ENCODE results near the gene PIK3R1. TPM values are rescaled to one million over a fixed set of nuclear protein-coding genes. Genes with fewer than 3 reads are reported as not detected.

Gene PIK3R1
- total RNA-seq, 2 donors from 2014 or later: 29.8 to 30.2 TPM

DNA sequence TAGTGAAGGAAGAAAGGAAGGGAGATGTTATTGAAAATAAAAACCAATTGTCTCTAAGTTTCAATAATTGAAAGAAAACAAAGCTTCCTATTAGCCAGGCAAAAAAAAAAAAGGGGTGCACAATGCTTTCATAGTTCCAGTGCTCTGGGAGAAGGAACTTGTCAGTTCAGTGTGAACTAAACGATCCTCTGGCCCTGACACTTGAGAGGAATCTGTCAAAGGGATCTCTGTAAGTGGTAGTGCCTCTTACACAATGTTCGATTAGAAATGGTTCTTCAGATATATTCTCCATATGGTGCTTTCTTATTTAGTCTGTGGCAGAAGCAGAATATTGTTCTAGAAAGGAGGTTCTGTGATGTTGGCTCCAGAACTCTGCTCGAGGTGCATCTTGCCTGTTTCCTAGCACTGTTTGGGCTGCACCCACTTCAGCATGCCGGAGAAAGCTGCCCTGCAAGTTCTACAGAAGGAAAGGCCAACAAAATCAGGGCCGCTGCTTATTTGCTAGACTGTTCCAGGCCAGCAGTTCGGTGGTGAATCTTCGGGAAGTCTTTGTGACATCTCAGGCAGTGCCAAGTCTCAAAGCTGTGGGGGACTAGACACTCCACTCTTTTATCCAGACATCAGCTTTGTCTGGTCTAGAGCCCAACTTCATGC, 90.9 kb downstream of the PIK3R1 start:
- peaks cover 4% of the 10 kb centered on the region for H3K36me3 ChIP-seq (ENCODE audit: control insufficient read depth, insufficient read depth, low read length)
- Mint-ChIP-seq H3K27ac (no peak overlapping the region), H3K36me3 (ENCODE audit: low read depth) (peaks cover 6% of the 10 kb centered on the region), H3K4me1 (peaks cover 23% of the 10 kb centered on the region), H3K27me3 (ENCODE audit: insufficient read depth) (no peaks in the 10 kb centered on the region), H3K4me3 (no peak overlapping the region), H3K9me3 (no peaks in the 10 kb centered on the region)
- TF ChIP-seq, protein P1, sequence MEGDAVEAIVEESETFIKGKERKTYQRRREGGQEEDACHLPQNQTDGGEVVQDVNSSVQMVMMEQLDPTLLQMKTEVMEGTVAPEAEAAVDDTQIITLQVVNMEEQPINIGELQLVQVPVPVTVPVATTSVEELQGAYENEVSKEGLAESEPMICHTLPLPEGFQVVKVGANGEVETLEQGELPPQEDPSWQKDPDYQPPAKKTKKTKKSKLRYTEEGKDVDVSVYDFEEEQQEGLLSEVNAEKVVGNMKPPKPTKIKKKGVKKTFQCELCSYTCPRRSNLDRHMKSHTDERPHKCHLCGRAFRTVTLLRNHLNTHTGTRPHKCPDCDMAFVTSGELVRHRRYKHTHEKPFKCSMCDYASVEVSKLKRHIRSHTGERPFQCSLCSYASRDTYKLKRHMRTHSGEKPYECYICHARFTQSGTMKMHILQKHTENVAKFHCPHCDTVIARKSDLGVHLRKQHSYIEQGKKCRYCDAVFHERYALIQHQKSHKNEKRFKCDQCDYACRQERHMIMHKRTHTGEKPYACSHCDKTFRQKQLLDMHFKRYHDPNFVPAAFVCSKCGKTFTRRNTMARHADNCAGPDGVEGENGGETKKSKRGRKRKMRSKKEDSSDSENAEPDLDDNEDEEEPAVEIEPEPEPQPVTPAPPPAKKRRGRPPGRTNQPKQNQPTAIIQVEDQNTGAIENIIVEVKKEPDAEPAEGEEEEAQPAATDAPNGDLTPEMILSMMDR (conservative IDR thresholded peaks at IDR 0.05): no peak
- H3K9ac ChIP-seq (ENCODE audit: extremely low read depth, low read length, poor library complexity, severe bottlenecking): no peak overlapping the region
- peaks cover 7% of the 10 kb centered on the region for H3K4me1 ChIP-seq (ENCODE audit: control insufficient read depth, insufficient read depth, low read length)
- no peak overlapping the region for H3K4me3 ChIP-seq (ENCODE audit: low read length)
- H3K27ac ChIP-seq (ENCODE audit: low read depth, low read length): no peak overlapping the region
- DNase-seq: no peak
- WGBS, 2 experiments (ENCODE audit: insufficient coverage in 1 of 2, insufficient read length in 1 of 2): 89 to 90% methylated on average over 3 to 7 of the region's 7 CpGs
- no peaks in the 10 kb centered on the region for H3K9me3 ChIP-seq (ENCODE audit: control insufficient read depth, low read length)
- no peaks in the 10 kb centered on the region for H3K27me3 ChIP-seq (ENCODE audit: control insufficient read depth, insufficient read depth, low read length, poor library complexity, severe bottlenecking)

DNA sequence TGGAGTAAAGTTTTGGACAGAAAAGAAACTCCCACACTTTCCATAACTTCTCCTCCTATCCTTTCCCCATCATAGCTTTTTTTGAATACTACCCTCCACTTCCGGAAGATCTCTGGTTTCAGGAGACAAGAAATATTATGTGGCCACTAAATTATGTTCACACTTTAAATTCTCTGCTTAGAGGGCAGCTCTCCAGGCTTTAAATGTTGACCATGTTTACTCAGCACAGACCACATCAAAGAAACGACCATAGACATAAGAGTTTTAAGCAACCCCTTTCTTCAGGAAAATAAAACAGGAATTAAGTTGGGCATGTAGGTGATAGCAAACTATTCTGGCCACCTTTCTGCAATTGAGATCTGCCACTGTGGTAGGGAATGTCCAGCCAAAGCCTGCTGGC, 97.8 kb downstream of the PIK3R1 start:
- 44% methylated on average over 2 of the region's 2 CpGs; no CpG with 5 or more reads in 1 of the 2 experiments for WGBS, 2 experiments (ENCODE audit: insufficient coverage in 1 of 2, insufficient read length in 1 of 2)
- TF ChIP-seq, protein P1 (conservative IDR thresholded peaks at IDR 0.05): no peak
- Histone ChIP-seq H3K27ac (ENCODE audit: low read depth, low read length) (no peak overlapping the region), H3K36me3 (ENCODE audit: control insufficient read depth, insufficient read depth, low read length) (no peaks in the 10 kb centered on the region), H3K4me1 (ENCODE audit: control insufficient read depth, insufficient read depth, low read length) (no peaks in the 10 kb centered on the region), H3K27me3 (ENCODE audit: control insufficient read depth, insufficient read depth, low read length, poor library complexity, severe bottlenecking) (no peaks in the 10 kb centered on the region), H3K4me3 (ENCODE audit: low read length) (no peak overlapping the region), H3K9me3 (ENCODE audit: control insufficient read depth, low read length) (no peaks in the 10 kb centered on the region), H3K9ac (ENCODE audit: extremely low read depth, low read length, poor library complexity, severe bottlenecking) (no peak overlapping the region)
- H3K27me3 Mint-ChIP-seq (ENCODE audit: insufficient read depth): no peaks in the 10 kb centered on the region
- H3K4me1 Mint-ChIP-seq: peaks cover 6% of the 10 kb centered on the region
- no peaks in the 10 kb centered on the region for H3K36me3 Mint-ChIP-seq (ENCODE audit: low read depth)
- no peak overlapping the region for H3K4me3 Mint-ChIP-seq
- H3K27ac Mint-ChIP-seq: no peak overlapping the region
- DNase-seq: no peak
- H3K9me3 Mint-ChIP-seq: no peaks in the 10 kb centered on the region

DNA sequence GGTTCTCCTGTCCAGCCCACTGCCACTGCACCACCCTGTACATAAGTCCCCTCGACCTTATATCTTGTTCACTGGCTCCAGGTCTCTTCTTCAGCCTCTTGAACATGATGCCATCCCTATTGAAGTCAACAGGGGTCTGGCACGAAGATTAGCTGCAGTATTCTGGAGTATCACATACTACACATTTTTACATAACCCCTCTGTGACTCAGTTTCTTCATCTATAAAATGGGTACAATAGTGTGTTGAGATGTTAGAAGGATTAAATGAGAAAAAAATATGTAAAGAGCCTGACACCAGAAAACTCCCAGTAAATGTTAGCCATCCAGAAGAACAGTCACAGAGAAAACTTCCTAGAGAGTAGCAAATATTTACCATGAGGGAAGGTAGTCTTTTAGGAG, 98.9 kb downstream of the PIK3R1 start:
- H3K27ac ChIP-seq (ENCODE audit: low read depth, low read length): no peak overlapping the region
- no peak for DNase-seq
- TF ChIP-seq, protein P1 (conservative IDR thresholded peaks at IDR 0.05): no peak
- 67 to 84% methylated on average over 2 of the region's 2 CpGs for WGBS, 2 experiments (ENCODE audit: insufficient coverage in 1 of 2, insufficient read length in 1 of 2)
- H3K27ac Mint-ChIP-seq: no peak overlapping the region
- no peaks in the 10 kb centered on the region for H3K27me3 Mint-ChIP-seq (ENCODE audit: insufficient read depth)
- no peaks in the 10 kb centered on the region for H3K36me3 ChIP-seq (ENCODE audit: control insufficient read depth, insufficient read depth, low read length)
- no peak overlapping the region for H3K4me3 Mint-ChIP-seq
- no peaks in the 10 kb centered on the region for H3K36me3 Mint-ChIP-seq (ENCODE audit: low read depth)
- H3K9ac ChIP-seq (ENCODE audit: extremely low read depth, low read length, poor library complexity, severe bottlenecking): no peak overlapping the region
- no peaks in the 10 kb centered on the region for H3K9me3 Mint-ChIP-seq
- H3K9me3 ChIP-seq (ENCODE audit: control insufficient read depth, low read length): no peaks in the 10 kb centered on the region
- H3K4me1 ChIP-seq (ENCODE audit: control insufficient read depth, insufficient read depth, low read length): no peaks in the 10 kb centered on the region
- H3K4me3 ChIP-seq (ENCODE audit: low read length): no peak overlapping the region
- no peaks in the 10 kb centered on the region for H3K27me3 ChIP-seq (ENCODE audit: control insufficient read depth, insufficient read depth, low read length, poor library complexity, severe bottlenecking)
- peaks cover 6% of the 10 kb centered on the region for H3K4me1 Mint-ChIP-seq
